ENCODE results near the gene ARHGAP26. TPM values are rescaled to one million over a fixed set of nuclear protein-coding genes. Genes with fewer than 3 reads are reported as not detected.

Gene ARHGAP26
- total RNA-seq, 1 experiment from 2014 or later = 34.5 TPM

DNA sequence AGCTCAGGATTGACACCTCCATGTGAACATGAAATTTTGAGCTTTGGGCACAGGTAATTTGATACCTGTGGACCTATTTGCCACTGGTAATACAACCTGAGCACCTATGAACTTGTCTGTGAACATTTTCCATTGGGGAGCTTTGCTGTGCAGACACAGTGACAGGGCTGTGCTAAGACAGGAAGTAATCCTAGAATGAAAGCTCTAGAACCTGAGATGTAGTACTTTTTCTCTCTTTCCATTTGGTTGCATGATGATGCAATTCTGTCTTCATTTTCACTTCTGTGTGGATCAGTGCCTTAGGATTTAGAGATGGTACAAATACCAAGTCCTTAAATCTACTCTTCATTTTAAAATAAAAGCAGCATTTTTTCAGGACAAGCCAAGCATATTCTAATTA is 416.4 kb downstream of the ARHGAP26 start:
- no peak for TF ChIP-seq SIN3A (IDR thresholded peaks at IDR 0.05; ENCODE audit: low read depth)
- TF ChIP-seq SRF (IDR thresholded peaks at IDR 0.05; ENCODE audit: low read depth) = no peak
- TF ChIP-seq, protein P1, sequence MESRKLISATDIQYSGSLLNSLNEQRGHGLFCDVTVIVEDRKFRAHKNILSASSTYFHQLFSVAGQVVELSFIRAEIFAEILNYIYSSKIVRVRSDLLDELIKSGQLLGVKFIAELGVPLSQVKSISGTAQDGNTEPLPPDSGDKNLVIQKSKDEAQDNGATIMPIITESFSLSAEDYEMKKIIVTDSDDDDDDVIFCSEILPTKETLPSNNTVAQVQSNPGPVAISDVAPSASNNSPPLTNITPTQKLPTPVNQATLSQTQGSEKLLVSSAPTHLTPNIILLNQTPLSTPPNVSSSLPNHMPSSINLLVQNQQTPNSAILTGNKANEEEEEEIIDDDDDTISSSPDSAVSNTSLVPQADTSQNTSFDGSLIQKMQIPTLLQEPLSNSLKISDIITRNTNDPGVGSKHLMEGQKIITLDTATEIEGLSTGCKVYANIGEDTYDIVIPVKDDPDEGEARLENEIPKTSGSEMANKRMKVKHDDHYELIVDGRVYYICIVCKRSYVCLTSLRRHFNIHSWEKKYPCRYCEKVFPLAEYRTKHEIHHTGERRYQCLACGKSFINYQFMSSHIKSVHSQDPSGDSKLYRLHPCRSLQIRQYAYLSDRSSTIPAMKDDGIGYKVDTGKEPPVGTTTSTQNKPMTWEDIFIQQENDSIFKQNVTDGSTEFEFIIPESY (IDR thresholded peaks at IDR 0.05; ENCODE audit: extremely low read depth, insufficient replicate concordance, low read length) = no peak
- TF ChIP-seq JUND (IDR thresholded peaks at IDR 0.05) = no peak
- TF ChIP-seq REST (IDR thresholded peaks at IDR 0.05; ENCODE audit: low read depth) = no peak
- no peak for TF ChIP-seq TCF7L2 (IDR thresholded peaks at IDR 0.05; ENCODE audit: borderline replicate concordance, extremely low read depth, insufficient read depth, insufficient read length)
- no peak for TF ChIP-seq CBX3 (IDR thresholded peaks at IDR 0.05; ENCODE audit: low read depth)
- TF ChIP-seq POLR2A (IDR thresholded peaks at IDR 0.05; ENCODE audit: borderline replicate concordance, extremely low read depth, insufficient read depth, insufficient read length) = no peak
- TF ChIP-seq POLR2AphosphoS5 (IDR thresholded peaks at IDR 0.05; ENCODE audit: low read depth, low read length) = no peak
- TF ChIP-seq EZH2phosphoT487 (IDR thresholded peaks at IDR 0.05; ENCODE audit: borderline replicate concordance) = no peak
- no peak for TF ChIP-seq MAX (IDR thresholded peaks at IDR 0.05)
- no peak for TF ChIP-seq EZH2 (IDR thresholded peaks at IDR 0.05)
- TF ChIP-seq SP1 (IDR thresholded peaks at IDR 0.05; ENCODE audit: low read depth) = no peak
- TF ChIP-seq ZFX (IDR thresholded peaks at IDR 0.05) = no peak
- no peak for DNase-seq (ENCODE audit: low read depth, low spot score)
- H3K27me3 ChIP-seq (ENCODE audit: insufficient read depth, low read length) = no peaks in the 10 kb centered on the region
- intact Hi-C loops (cut with micrococcal nuclease) = no loop called here
- no peaks in the 10 kb centered on the region for H3K4me1 ChIP-seq (ENCODE audit: control insufficient read depth in 1 of 2, insufficient read depth in 2 of 2, low read length in 2 of 2)
- H3K4me3 ChIP-seq (replicated peaks in 1 of 2; ENCODE audit: low read depth in 1 of 2, low read length in 2 of 2) = no peak overlapping the region
- no peak overlapping the region for H2AFZ ChIP-seq (ENCODE audit: low read depth, low read length, poor library complexity, severe bottlenecking)
- H3K79me2 ChIP-seq (ENCODE audit: insufficient read depth, low read length) = no peaks in the 10 kb centered on the region
- H3K36me3 ChIP-seq (ENCODE audit: control insufficient read depth in 1 of 2, insufficient read depth in 2 of 2, low read length in 2 of 2) = no peaks in the 10 kb centered on the region
- no peaks in the 10 kb centered on the region for H3K9me3 ChIP-seq (ENCODE audit: control insufficient read depth in 1 of 2, insufficient read depth in 1 of 2, low read depth in 1 of 2, low read length in 2 of 2)
- CTCF ChIA-PET = no interaction called here
- H3K9me2 ChIP-seq (ENCODE audit: insufficient read depth) = no peaks in the 10 kb centered on the region
- POLR2A ChIA-PET = no interaction called here
- no peak overlapping the region for H3K4me2 ChIP-seq (ENCODE audit: low read length)
- H4K20me1 ChIP-seq (ENCODE audit: insufficient read depth) = no peaks in the 10 kb centered on the region
- no peak for ATAC-seq
- no peak overlapping the region for H3K9ac ChIP-seq (ENCODE audit: low read length)
- RAD21 ChIA-PET (ENCODE audit: low non-redundant PET in 1 of 2, low total read pairs in 2 of 2, uncharacterized antibody in 2 of 2, unreplicated experiment in 2 of 2) = no interaction called here
- BruUV-seq (replicated peaks) = no TSS peak
- H3K27ac ChIP-seq (ENCODE audit: low read depth, low read length) = no peak overlapping the region
